ENCODE data around the gene COPS7A.

COPS7A gene

DNA sequence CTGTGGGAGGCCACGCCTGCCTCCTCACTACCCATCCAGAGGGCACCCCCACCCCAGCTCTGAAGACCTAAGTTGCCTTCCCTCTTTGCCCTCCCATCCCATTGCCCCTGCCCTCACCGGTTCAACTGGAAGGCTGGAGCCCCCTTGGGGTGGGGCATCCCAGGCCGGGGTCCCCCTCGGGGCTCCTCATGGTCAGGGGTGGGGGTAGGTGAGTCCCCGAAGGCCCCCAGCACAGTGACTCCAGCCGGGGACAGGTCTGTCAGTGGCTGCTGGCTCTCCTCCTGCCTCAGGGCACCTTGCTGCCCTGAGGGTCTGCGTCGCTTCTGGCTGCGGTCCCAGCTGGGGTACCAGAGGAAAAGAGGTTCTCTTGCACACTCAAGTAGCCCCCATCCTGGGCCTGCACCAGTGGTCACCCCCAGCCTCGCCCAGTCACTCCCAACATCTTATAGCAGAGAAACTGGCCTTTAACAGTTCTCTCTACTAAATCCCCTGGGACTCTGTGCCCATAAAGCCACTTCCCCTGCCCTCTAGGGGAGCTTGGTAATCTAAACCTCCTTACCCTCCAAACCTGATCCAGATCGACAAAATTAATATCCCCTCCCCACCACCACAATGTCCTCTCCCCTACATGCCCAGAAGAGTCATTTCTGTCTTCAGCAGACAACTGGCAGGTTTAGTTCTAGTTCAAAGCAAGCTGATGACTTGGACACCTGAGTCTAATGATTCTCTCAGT, 28.4 kb upstream of the COPS7A start:
- H3K27ac Mint-ChIP-seq: no peak overlapping the region
- no peak for DNase-seq
- peaks cover 32% of the 10 kb centered on the region for H3K27me3 Mint-ChIP-seq (ENCODE audit: low read depth, poor library complexity)
- no peak overlapping the region for H3K4me3 Mint-ChIP-seq
- peaks cover 71% of the 10 kb centered on the region for H3K4me1 Mint-ChIP-seq
- no peaks in the 10 kb centered on the region for H3K9me3 Mint-ChIP-seq
- TF ChIP-seq, protein P1, sequence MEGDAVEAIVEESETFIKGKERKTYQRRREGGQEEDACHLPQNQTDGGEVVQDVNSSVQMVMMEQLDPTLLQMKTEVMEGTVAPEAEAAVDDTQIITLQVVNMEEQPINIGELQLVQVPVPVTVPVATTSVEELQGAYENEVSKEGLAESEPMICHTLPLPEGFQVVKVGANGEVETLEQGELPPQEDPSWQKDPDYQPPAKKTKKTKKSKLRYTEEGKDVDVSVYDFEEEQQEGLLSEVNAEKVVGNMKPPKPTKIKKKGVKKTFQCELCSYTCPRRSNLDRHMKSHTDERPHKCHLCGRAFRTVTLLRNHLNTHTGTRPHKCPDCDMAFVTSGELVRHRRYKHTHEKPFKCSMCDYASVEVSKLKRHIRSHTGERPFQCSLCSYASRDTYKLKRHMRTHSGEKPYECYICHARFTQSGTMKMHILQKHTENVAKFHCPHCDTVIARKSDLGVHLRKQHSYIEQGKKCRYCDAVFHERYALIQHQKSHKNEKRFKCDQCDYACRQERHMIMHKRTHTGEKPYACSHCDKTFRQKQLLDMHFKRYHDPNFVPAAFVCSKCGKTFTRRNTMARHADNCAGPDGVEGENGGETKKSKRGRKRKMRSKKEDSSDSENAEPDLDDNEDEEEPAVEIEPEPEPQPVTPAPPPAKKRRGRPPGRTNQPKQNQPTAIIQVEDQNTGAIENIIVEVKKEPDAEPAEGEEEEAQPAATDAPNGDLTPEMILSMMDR (IDR thresholded peaks at IDR 0.05): no peak
- H3K36me3 Mint-ChIP-seq (ENCODE audit: low read depth): peaks cover 9% of the 10 kb centered on the region

GRCh38 chr12:6696690-6697583, 26.9 kb upstream of the COPS7A start:
- peak overlapping the region; percentile 17 for H3K27ac Mint-ChIP-seq
- no peak for DNase-seq
- H3K36me3 Mint-ChIP-seq (ENCODE audit: low read depth): peaks cover 9% of the 10 kb centered on the region
- H3K4me1 Mint-ChIP-seq: peaks cover 71% of the 10 kb centered on the region
- H3K4me3 Mint-ChIP-seq: peak overlapping the region; percentile 35
- TF ChIP-seq, protein P1 (IDR thresholded peaks at IDR 0.05): no peak
- no peaks in the 10 kb centered on the region for H3K9me3 Mint-ChIP-seq
- peaks cover 44% of the 10 kb centered on the region for H3K27me3 Mint-ChIP-seq (ENCODE audit: low read depth, poor library complexity)

- H3K9me3 Mint-ChIP-seq: no peaks in the 10 kb centered on the region
- peak overlapping the region; percentile 90 for H3K4me3 Mint-ChIP-seq
- no peak overlapping the region for H3K27ac Mint-ChIP-seq
- H3K4me1 Mint-ChIP-seq: peaks cover 73% of the 10 kb centered on the region
- H3K27me3 Mint-ChIP-seq (ENCODE audit: low read depth, poor library complexity): peaks cover 52% of the 10 kb centered on the region
- peak; percentile 44 for DNase-seq
- TF ChIP-seq, protein P1 (IDR thresholded peaks at IDR 0.05): peak; percentile 52
- peaks cover 5% of the 10 kb centered on the region for H3K36me3 Mint-ChIP-seq (ENCODE audit: low read depth)
These were observed 26.1 kb upstream of the COPS7A start for GRCh38 chr12:6697584-6698351.

DNA sequence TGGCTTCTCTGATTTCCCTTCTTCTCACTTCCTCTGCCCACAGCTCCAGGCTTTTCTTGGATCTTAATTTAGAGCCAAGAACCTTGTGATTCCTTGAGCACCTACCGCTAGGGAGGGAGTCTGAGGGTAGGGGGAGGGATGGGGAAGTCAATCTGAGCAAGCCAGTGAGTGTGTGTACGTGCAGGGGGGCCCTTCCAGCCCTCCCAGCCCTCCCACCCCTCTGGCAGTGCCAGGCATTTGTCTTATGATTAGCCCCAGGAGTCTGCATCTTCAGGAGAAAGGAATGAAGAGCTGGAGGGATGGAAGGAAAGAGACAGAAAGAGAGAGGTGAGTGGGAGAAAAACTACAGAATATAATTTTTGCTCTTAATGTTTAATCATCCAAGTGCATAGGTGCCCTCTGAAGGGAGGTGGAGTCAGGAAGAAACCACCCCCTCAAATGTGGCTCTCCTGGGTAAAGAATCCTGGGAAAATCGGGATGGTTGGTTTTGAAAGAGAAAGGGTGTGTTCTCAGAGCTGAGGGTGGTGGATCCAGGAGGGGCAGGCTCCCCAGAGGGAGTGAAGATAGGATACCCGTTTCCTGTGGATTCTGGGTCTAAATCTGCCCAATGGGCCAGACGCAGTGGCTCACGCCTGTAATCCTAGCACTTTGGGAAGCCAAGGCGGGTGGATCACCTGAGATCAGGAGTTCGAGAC, 25.3 kb upstream of the COPS7A start:
- TF ChIP-seq, protein P1 (IDR thresholded peaks at IDR 0.05): no peak
- H3K4me3 Mint-ChIP-seq: peak overlapping the region; percentile 90
- no peak for DNase-seq
- H3K4me1 Mint-ChIP-seq: peaks cover 75% of the 10 kb centered on the region
- H3K27me3 Mint-ChIP-seq (ENCODE audit: low read depth, poor library complexity): peaks cover 60% of the 10 kb centered on the region
- H3K27ac Mint-ChIP-seq: no peak overlapping the region
- H3K36me3 Mint-ChIP-seq (ENCODE audit: low read depth): peaks cover 5% of the 10 kb centered on the region
- H3K9me3 Mint-ChIP-seq: no peaks in the 10 kb centered on the region

- no peak for DNase-seq
- Mint-ChIP-seq H3K36me3 (ENCODE audit: low read depth) (peaks cover 2% of the 10 kb centered on the region), H3K9me3 (no peaks in the 10 kb centered on the region), H3K27me3 (ENCODE audit: low read depth, poor library complexity) (peaks cover 64% of the 10 kb centered on the region), H3K4me1 (peaks cover 75% of the 10 kb centered on the region), H3K27ac (peak overlapping the region; percentile 41), H3K4me3 (peak overlapping the region; percentile 90)
- TF ChIP-seq, protein P1 (IDR thresholded peaks at IDR 0.05): no peak
These were observed 24.4 kb upstream of the COPS7A start for GRCh38 chr12:6699259-6699988.

Measured in nephron progenitor cell (in vitro differentiated cells).